GM12865 (cell line): ENCODE results near the gene MED16.

Source experiments
- DNase-seq: peaks from one replicate; pipeline ENCODE4 v3.0.0; 2010; ENCODE audit warnings: low read depth
- H3K4me3 ChIP-seq: 2 replicates; pipeline ENCODE4 v1.5.1; 2011; ENCODE audit warnings: mild to moderate bottlenecking, low read depth, low read length, control low read depth
- TF ChIP-seq, protein P1 (sequence below): IDR thresholded peaks from 2 replicates; pipeline ENCODE4 v1.5.1; 2011; ENCODE audit warnings: low read length, control low read depth, low read depth, inconsistent platforms; ENCODE audit not compliant: insufficient read depth; ENCODE audit errors: missing control alignments

Gene MED16

GRCh38 chr19:892894-893689, at the start of gene MED16, which contains the start of gene RNU6-9:
Gene MED16 (minus strand): TSS chr19:893187. CDS start chr19:891131, 2,056 bp downstream.
Gene RNU6-9 (plus strand): TSS chr19:893484.
- peak; percentile 97 for DNase-seq
- H3K4me3 ChIP-seq = peak within 1 kb of the TSS; percentile 95
- TF ChIP-seq, protein P1, sequence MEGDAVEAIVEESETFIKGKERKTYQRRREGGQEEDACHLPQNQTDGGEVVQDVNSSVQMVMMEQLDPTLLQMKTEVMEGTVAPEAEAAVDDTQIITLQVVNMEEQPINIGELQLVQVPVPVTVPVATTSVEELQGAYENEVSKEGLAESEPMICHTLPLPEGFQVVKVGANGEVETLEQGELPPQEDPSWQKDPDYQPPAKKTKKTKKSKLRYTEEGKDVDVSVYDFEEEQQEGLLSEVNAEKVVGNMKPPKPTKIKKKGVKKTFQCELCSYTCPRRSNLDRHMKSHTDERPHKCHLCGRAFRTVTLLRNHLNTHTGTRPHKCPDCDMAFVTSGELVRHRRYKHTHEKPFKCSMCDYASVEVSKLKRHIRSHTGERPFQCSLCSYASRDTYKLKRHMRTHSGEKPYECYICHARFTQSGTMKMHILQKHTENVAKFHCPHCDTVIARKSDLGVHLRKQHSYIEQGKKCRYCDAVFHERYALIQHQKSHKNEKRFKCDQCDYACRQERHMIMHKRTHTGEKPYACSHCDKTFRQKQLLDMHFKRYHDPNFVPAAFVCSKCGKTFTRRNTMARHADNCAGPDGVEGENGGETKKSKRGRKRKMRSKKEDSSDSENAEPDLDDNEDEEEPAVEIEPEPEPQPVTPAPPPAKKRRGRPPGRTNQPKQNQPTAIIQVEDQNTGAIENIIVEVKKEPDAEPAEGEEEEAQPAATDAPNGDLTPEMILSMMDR = no peak

DNA sequence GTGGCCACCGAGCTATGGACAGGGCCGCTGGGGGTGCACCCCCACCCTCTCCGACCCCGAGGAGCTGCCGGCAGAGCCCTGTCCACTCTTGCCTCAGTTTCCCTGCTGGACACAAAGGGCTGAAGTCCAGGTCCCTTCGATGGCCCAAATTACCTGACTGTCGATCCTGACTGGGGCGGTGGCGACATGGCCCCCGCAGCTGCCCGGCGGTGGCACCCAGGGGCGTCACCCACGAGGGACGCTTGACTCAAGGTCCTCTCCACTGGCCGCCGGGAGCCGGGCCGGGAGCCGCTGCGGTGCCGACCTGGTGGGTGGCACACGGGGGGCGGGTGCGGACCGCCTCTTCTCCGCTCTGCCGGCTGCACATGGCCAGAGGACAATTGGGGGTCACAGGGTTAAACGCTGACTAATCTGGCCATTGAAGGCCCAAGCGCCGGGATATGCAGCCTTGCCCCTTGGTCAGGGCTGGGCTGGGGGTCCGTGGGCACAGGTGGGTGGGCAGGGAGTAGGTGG, 49.2 kb upstream of the MED16 start:
- TF ChIP-seq, protein P1 = no peak
- H3K4me3 ChIP-seq = no peak overlapping the region
- no peak for DNase-seq

DNA sequence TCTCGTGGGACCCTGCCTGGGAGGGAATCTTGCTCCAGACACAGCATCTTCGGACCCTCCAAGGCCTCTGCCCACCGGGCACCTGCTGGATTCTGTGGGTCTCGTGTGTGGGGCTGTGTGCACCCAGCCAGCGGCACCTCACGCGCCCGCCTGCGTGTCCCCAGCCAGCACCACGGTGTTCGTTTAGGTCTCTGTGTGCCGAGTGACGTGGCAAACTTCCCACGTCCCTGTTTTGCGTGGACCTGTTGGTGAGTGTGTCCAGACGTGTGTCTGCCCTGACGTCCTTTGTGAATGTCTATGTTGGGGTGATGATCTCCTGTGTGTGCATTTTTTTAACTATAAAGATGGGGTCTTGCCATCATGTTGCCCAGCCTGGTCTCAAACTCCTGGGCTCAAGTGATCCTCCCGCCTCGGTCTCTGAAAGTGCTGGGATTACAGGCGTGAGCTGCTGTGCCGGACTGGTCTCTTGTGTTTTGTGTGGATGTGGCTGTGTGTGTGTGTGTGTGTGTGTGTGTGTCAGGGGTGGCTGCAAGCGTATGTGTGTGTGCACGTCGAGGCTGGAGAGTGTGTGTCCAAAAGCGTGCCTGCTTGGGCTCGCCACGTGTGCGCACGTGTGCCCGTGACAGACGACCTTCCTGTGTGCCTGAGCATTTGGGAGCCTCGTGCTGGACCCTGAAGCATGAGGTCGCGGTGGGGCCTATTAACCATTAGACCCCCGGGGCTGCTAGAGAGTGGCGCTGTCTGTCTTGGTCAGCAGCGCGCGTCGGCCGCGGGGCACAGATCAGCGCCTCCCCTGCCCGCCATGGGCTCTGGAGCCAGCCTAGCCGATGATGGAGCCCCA, 48.5 kb upstream of the MED16 start:
- no peak for DNase-seq
- peak overlapping the region; percentile 20; the same call in 1 of the 2 replicates for H3K4me3 ChIP-seq
- TF ChIP-seq, protein P1 = no peak

DNA sequence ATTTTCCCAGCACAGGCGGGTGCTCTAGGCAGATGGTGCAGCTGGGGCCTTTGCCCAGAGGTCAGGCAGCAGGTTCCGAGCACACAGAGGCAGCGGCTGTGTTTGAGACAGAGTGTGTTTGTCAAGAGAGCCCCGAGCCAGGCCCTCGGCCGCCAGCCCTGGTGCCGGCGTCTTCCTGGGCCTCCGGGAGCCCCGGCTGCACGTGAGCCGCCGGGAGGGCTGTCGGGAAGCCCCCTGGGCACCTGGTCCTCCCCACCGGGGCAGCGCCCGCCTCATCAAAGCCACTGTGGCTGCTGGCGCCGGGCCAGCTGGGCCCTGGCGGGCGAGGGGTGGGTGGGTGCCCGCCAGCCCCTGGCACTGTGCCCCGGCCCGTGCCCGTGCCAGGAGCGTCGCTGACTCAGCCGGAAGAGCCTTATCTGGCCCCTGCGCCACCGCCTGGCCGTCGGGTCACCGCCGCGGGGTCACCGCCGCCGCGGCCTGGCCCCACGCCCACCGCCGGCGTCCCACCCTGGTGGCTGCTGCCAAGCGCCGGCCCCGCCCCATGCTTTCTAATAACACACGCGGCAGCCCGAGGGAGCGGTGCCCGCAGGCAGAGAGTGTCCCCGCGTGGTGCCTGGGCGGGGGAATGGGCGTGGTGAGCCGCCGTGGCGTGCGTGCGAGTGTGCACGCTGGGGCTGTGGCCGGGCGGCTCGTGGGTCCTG, 47.8 kb upstream of the MED16 start:
- TF ChIP-seq, protein P1 = no peak
- H3K4me3 ChIP-seq = peak overlapping the region; percentile 42
- peak; percentile 50 for DNase-seq

DNA sequence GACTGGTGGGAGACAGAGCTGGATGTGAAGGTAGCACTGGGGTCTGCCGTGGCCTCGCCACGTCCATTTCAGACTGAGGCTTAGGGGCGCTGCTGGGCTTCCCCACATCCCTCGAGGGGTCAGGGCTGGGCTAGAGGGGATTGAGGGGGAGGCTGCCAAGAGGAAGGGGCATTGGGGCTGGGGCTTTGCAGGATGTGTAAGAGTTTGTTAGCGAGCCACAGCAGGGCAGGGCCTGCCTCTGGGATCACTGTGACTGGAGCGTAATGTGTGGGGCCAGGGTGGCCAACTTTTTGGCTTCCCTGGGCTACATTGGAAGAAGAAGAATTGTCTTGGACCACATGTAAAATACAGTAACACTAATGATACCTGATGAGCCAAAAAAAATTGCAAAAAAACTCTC, 46.9 kb upstream of the MED16 start:
- H3K4me3 ChIP-seq = peak overlapping the region; percentile 42
- no peak for DNase-seq
- TF ChIP-seq, protein P1 = no peak

DNA sequence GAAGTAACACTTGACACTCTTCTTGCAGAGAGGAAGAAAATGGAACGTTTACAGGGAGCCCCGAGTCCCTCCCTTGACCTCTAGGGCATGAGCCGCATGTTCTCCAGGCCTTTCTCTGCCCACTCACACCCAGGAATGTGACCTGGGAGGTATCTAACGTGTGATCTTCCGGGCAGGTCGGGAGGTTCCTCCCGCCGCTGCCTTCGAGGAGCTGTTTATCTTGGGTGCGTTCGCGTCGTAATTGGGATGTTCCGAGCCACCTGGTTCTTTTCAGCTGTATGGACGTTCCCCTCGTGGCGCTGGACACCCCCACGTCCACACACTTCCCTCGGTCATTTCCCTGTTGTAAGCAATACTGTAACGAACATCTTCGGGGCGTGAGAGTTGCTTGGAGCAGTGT, 46.5 kb upstream of the MED16 start:
- no peak for DNase-seq
- H3K4me3 ChIP-seq = no peak overlapping the region
- TF ChIP-seq, protein P1 = no peak
